HepG2 (cell line): ENCODE data around the gene RUNDC1. TPM values are rescaled to one million over a fixed set of nuclear protein-coding genes. Genes with fewer than 3 reads are reported as not detected.
A peak's percentile ranks its signal among the peaks of the same experiment; 100 is the strongest.

ENCODE experiments used
- ATF1 ChIP-seq: IDR thresholded peaks from 2 replicates; pipeline ENCODE4 v1.6.1; 2016; ENCODE audit warnings: mild to moderate bottlenecking, control low read depth
- KAT2B ChIP-seq: fragments of 150-350 bp; IDR thresholded peaks from 2 replicates; pipeline ENCODE4 v1.6.1; 2014; ENCODE audit warnings: low read depth, low read length, borderline replicate concordance
- MTF2 ChIP-seq: sonication (generic); formaldehyde crosslinking; IDR thresholded peaks from 2 replicates; pipeline ENCODE4 v1.5.0; 2020; ENCODE audit warnings: missing genetic modification reagents, borderline replicate concordance
- NFE2L2 ChIP-seq: fragments of 150-350 bp; IDR thresholded peaks from 2 replicates; pipeline ENCODE4 v1.6.1; 2014; ENCODE audit warnings: low read length
- NR2F1 ChIP-seq, 2 experiments: fragments of 450-650 bp in 1 of 2; formaldehyde crosslinking in 1 of 2; IDR thresholded peaks; 2 replicates each; pipeline versions ENCODE4 v1.5.0 to v1.6.1; 2016 to 2020; ENCODE audit warnings: mild to moderate bottlenecking in 1 of 2, missing compliant biosample characterization in 1 of 2, missing genetic modification reagents in 1 of 2, moderate library complexity in 1 of 2
- RBM22 ChIP-seq: fragments of 200-400 bp; formaldehyde crosslinking; optimal IDR thresholded peaks from 2 replicates; pipeline ENCODE3; 2017; ENCODE audit warnings: mild to moderate bottlenecking, low read length, moderate library complexity
- RFX3 ChIP-seq: IDR thresholded peaks from 2 replicates; pipeline ENCODE4 v1.6.1; 2016; ENCODE audit warnings: missing biosample characterization, missing genetic modification reagents
- SRF ChIP-seq: IDR thresholded peaks from 2 replicates; pipeline ENCODE4 v1.6.1; 2011; ENCODE audit warnings: mild to moderate bottlenecking, low read depth, low read length, moderate library complexity
- TAF15 ChIP-seq: fragments of 200-400 bp; formaldehyde crosslinking; IDR thresholded peaks from one replicate; pipeline ENCODE4 v1.6.1; 2018; ENCODE audit warnings: mild to moderate bottlenecking, low read depth, low read length; ENCODE audit not compliant: poor library complexity, severe bottlenecking
- TBX2 ChIP-seq: sonication (generic); formaldehyde crosslinking; IDR thresholded peaks from 2 replicates; pipeline ENCODE4 v1.5.0; 2020; ENCODE audit warnings: missing genetic modification reagents, mild to moderate bottlenecking, borderline replicate concordance
- TBX3 ChIP-seq: fragments of 450-650 bp; IDR thresholded peaks from 2 replicates; pipeline ENCODE4 v1.6.1; 2017; ENCODE audit warnings: antibody characterized with exemption, mild to moderate bottlenecking, inconsistent platforms, borderline replicate concordance
- ZFX ChIP-seq: sonication (generic); formaldehyde crosslinking; IDR thresholded peaks from 2 replicates; pipeline ENCODE4 v1.4.0; 2020; ENCODE audit warnings: mild to moderate bottlenecking, low read depth, missing genetic modification reagents, moderate library complexity
- ZFY ChIP-seq: sonication (generic); formaldehyde crosslinking; IDR thresholded peaks from 2 replicates; pipeline ENCODE4 v1.4.0; 2020; ENCODE audit warnings: missing genetic modification reagents
- ZNF235 ChIP-seq: sonication (generic); formaldehyde crosslinking; IDR thresholded peaks from 2 replicates; pipeline ENCODE4 v1.8.1; 2023; ENCODE audit warnings: mild to moderate bottlenecking, missing genetic modification reagents, borderline replicate concordance
- ZNF3 ChIP-seq: IDR thresholded peaks from 2 replicates; pipeline ENCODE4 v1.7.0; 2017; ENCODE audit warnings: inconsistent platforms
- ZNF317 ChIP-seq: sonication (generic); formaldehyde crosslinking; IDR thresholded peaks from 2 replicates; pipeline ENCODE4 v1.5.0; 2020; ENCODE audit warnings: mild to moderate bottlenecking, missing genetic modification reagents
- ZNF530 ChIP-seq: sonication (generic); formaldehyde crosslinking; IDR thresholded peaks from 2 replicates; pipeline ENCODE4 v1.5.0; 2020; ENCODE audit warnings: low read depth, mild to moderate bottlenecking, missing genetic modification reagents
- ZNF670 ChIP-seq: sonication (generic); formaldehyde crosslinking; IDR thresholded peaks from 2 replicates; pipeline ENCODE4 v1.8.0; 2022; ENCODE audit warnings: mild to moderate bottlenecking, missing genetic modification reagents, borderline replicate concordance
- ZNF724P ChIP-seq: sonication (generic); formaldehyde crosslinking; IDR thresholded peaks from 2 replicates; pipeline ENCODE4 v1.8.0; 2022; ENCODE audit warnings: missing genetic modification reagents, borderline replicate concordance
- ZNF883 ChIP-seq: sonication (generic); formaldehyde crosslinking; IDR thresholded peaks from 2 replicates; pipeline ENCODE4 v1.5.1; 2020; ENCODE audit warnings: mild to moderate bottlenecking, missing genetic modification reagents; ENCODE audit errors: not compliant biosample characterization
- polyA plus RNA-seq, 8 experiments: library from polyadenylated mRNA; depleted of rRNA in 3 of 8; stranded (reverse) in 7 of 8; unstranded in 1 of 8; fragments of >200 nt; fragmentation: Illumina TruSeq in 4 of 8; extraction: Trizol in 4 of 8; gene quantifications; 2 replicates each; pipeline versions ENCODE4 v1.2.1 to v1.2.3, GENCODE V29; 2011 to 2016; ENCODE audit warnings: low read depth in 4 of 8, missing spikeins in 1 of 8, mixed read lengths in 1 of 8; ENCODE audit not compliant: insufficient read depth in 1 of 8
- total RNA-seq, 5 experiments: library from RNA; depleted of rRNA; stranded (reverse); fragments of >200 nt; fragmentation: Illumina TruSeq; extraction: Trizol; gene quantifications; 2 replicates each; pipeline ENCODE4 v1.2.3, GENCODE V29; 2016; ENCODE audit warnings: low read depth in 1 of 5
- TF ChIP-seq, protein P1 (sequence below): sonication (generic); formaldehyde crosslinking; conservative IDR thresholded peaks from 2 replicates; pipeline ENCODE4 v1.5.0; 2020; ENCODE audit warnings: missing genetic modification reagents
- TF ChIP-seq, protein P2 (sequence below): sonication (generic); formaldehyde crosslinking; IDR thresholded peaks from 2 replicates; pipeline ENCODE4 v1.9.0; 2021; ENCODE audit warnings: missing genetic modification reagents, mild to moderate bottlenecking, borderline replicate concordance
- TF ChIP-seq, protein P3 (sequence below), 2 experiments: fragments of 450-650 bp in 1 of 2; sonication (generic) in 1 of 2; formaldehyde crosslinking; IDR thresholded peaks; 2 replicates each; pipeline versions ENCODE4 v1.5.0 to v1.8.0; 2020 to 2022; ENCODE audit warnings: mild to moderate bottlenecking in 1 of 2, missing genetic modification reagents in 1 of 2
- TF ChIP-seq, protein P4 (sequence below): sonication (generic); formaldehyde crosslinking; IDR thresholded peaks from 2 replicates; pipeline ENCODE4 v1.5.0; 2020; ENCODE audit warnings: missing genetic modification reagents

Gene RUNDC1
- total and polyA plus RNA-seq, 2 of the 13 experiments (the other 11 are each of a cell fraction or from before 2014, with no cell fraction given): 10.3 to 11.4 TPM

DNA sequence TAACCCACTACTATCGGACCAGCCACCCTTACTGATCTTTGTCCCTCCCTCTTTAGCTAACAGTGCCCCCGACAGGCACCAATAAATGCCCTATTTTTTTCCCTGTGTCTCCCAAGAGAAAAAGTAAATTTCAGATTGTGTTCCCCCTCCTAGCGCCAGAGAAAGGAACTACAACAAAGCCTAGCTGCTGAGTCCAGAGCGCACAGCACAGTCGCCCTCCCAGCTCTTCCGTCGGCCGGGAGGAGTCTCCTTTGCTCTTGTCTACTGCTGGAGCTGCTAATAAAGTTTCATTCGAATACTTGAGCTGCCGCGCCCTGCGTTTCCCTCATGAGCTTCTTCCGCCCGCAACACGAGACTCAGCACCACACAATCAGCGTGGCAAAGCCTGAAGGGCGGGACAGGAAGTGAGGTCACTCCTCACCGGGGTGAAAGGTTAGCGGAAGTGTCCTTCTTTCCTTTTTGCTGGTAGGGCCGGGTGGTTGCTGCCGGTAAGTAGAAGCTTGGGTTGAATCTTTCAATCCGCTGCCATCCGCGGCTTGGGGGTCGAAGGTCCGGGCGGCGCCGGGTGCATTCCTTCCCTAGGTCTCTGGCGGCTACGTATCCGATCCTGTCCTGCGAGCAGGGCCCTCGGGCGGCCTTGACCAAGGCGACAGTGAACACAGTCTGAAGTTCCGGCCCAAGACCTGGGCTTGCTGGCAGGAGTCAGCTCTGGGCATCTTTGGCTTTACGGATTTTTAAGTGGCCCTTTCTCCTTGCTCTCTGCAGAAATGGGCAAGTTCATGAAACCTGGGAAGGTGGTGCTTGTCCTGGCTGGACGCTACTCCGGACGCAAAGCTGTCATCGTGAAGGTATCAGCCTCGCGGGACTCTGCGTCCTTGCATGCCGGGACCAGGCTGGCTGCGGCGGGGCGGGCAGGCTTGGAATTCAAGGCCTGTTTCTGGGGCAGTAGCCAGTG, 17.9 kb downstream of the RUNDC1 start, which contains the start of gene RPL27 (continued):
- TF ChIP-seq ZNF235 (CRISPR knock-in tag): 0 out of 2 replicates have a peak, but pooled peaks have one; percentile 75
- TF ChIP-seq TBX2 (CRISPR knock-in tag): peak; percentile 95
- peak; percentile 100 for TF ChIP-seq ZFX (CRISPR knock-in tag)
- peak; percentile 100 for TF ChIP-seq ZFY
- TF ChIP-seq, protein P1, sequence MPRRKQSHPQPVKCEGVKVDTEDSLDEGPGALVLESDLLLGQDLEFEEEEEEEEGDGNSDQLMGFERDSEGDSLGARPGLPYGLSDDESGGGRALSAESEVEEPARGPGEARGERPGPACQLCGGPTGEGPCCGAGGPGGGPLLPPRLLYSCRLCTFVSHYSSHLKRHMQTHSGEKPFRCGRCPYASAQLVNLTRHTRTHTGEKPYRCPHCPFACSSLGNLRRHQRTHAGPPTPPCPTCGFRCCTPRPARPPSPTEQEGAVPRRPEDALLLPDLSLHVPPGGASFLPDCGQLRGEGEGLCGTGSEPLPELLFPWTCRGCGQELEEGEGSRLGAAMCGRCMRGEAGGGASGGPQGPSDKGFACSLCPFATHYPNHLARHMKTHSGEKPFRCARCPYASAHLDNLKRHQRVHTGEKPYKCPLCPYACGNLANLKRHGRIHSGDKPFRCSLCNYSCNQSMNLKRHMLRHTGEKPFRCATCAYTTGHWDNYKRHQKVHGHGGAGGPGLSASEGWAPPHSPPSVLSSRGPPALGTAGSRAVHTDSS (CRISPR knock-in tag): no peak; the same call in 1 of the 2 replicates
- 0 out of 2 replicates have a peak, but pooled peaks have one; percentile 40 for TF ChIP-seq SRF
- TF ChIP-seq, protein P2, sequence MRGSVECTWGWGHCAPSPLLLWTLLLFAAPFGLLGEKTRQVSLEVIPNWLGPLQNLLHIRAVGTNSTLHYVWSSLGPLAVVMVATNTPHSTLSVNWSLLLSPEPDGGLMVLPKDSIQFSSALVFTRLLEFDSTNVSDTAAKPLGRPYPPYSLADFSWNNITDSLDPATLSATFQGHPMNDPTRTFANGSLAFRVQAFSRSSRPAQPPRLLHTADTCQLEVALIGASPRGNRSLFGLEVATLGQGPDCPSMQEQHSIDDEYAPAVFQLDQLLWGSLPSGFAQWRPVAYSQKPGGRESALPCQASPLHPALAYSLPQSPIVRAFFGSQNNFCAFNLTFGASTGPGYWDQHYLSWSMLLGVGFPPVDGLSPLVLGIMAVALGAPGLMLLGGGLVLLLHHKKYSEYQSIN (CRISPR knock-in tag): no peak; the same call in 1 of the 2 replicates
- no peak for TF ChIP-seq TAF15
- TF ChIP-seq, protein P3, sequence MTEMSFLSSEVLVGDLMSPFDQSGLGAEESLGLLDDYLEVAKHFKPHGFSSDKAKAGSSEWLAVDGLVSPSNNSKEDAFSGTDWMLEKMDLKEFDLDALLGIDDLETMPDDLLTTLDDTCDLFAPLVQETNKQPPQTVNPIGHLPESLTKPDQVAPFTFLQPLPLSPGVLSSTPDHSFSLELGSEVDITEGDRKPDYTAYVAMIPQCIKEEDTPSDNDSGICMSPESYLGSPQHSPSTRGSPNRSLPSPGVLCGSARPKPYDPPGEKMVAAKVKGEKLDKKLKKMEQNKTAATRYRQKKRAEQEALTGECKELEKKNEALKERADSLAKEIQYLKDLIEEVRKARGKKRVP (CRISPR knock-in tag; IDR thresholded peaks at IDR 0.05): peak in 1 of 2 experiments; percentile 69; a peak in 2 of 4 replicates
- TF ChIP-seq ZNF883 (CRISPR knock-in tag): peak; percentile 79
- no peak for TF ChIP-seq RBM22
- peak; percentile 78 for TF ChIP-seq ZNF724P (CRISPR knock-in tag)
- peak; percentile 35 to 94; a peak in 3 of 4 replicates for TF ChIP-seq NR2F1 (CRISPR knock-in tag; IDR thresholded peaks at IDR 0.05)
- TF ChIP-seq RFX3 (CRISPR knock-in tag): no peak
- TF ChIP-seq ZNF670: peak; percentile 99
- TF ChIP-seq MTF2 (CRISPR knock-in tag): peak; percentile 72
- peak; percentile 84 for TF ChIP-seq TBX3
- no peak for TF ChIP-seq ZNF3 (CRISPR knock-in tag)
- TF ChIP-seq KAT2B: no peak
- TF ChIP-seq, protein P4, sequence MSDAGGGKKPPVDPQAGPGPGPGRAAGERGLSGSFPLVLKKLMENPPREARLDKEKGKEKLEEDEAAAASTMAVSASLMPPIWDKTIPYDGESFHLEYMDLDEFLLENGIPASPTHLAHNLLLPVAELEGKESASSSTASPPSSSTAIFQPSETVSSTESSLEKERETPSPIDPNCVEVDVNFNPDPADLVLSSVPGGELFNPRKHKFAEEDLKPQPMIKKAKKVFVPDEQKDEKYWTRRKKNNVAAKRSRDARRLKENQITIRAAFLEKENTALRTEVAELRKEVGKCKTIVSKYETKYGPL (CRISPR knock-in tag): no peak
- TF ChIP-seq ZNF317 (CRISPR knock-in tag): peak; percentile 79; the same call in 1 of the 2 replicates
- TF ChIP-seq NFE2L2: peak; percentile 1; the same call in 1 of the 2 replicates
- TF ChIP-seq ATF1 (CRISPR knock-in tag): peak; percentile 98
- TF ChIP-seq ZNF530 (CRISPR knock-in tag): no peak
